Spinal cord (tissue), 10 donors: ENCODE results near the gene PTPN14. TPM values are rescaled to one million over a fixed set of nuclear protein-coding genes. Genes with fewer than 3 reads are reported as not detected.

Experiments used
- DNase-seq, 6 donors: peaks; one replicate each; pipeline versions ENCODE4 v3.0.0 to v3.0.0-alpha.2; 2013 to 2015; ENCODE audit warnings: low spot score in 6 of 6, low read depth in 4 of 6
- H3K27ac ChIP-seq: one replicate; pipeline ENCODE4 v1.5.1; 2013; ENCODE audit warnings: low read depth, low read length, control low read depth
- H3K27me3 ChIP-seq: one replicate; pipeline ENCODE4 v1.6.1; 2013; ENCODE audit warnings: low read length; ENCODE audit not compliant: control insufficient read depth, insufficient read depth
- H3K36me3 ChIP-seq: one replicate; pipeline ENCODE4 v1.6.1; 2013; ENCODE audit warnings: low read length; ENCODE audit not compliant: control insufficient read depth, insufficient read depth
- H3K4me1 ChIP-seq: one replicate; pipeline ENCODE4 v1.6.1; 2013; ENCODE audit warnings: low read length; ENCODE audit not compliant: control insufficient read depth, insufficient read depth
- H3K4me3 ChIP-seq: one replicate; pipeline ENCODE4 v1.5.1; 2013; ENCODE audit warnings: low read depth, low read length, control low read depth
- H3K9me3 ChIP-seq: one replicate; pipeline ENCODE4 v1.6.1; 2013; ENCODE audit warnings: low read length; ENCODE audit not compliant: control insufficient read depth, insufficient read depth
- WGBS: methylation state at CpG from one replicate; pipeline ENCODE4 v1.1.5; 2013; ENCODE audit warnings: missing lambda C conversion rate; ENCODE audit not compliant: insufficient coverage; 5-methylcytosine and 5-hydroxymethylcytosine counted together
- polyA plus RNA-seq, 2 donors: library from polyadenylated mRNA; unstranded; fragments of 120-200 nt; gene quantifications; one replicate each; pipeline ENCODE4 v1.2.1, GENCODE V29; 2013; ENCODE audit not compliant: insufficient read length in 2 of 2
- total RNA-seq, 2 donors: library from RNA; depleted of rRNA in 1 of 2; stranded (reverse); fragments of 120-200 nt in 1 of 2; fragments of >200 nt in 1 of 2; gene quantifications; one replicate each; pipeline versions ENCODE4 v1.2.3 to v1.2.4, GENCODE V29; 2013 to 2014
- donor health status: healthy.

PTPN14 gene
- total and polyA plus RNA-seq, 4 donors = 9.0 to 18.3 (median 13.3) TPM

DNA sequence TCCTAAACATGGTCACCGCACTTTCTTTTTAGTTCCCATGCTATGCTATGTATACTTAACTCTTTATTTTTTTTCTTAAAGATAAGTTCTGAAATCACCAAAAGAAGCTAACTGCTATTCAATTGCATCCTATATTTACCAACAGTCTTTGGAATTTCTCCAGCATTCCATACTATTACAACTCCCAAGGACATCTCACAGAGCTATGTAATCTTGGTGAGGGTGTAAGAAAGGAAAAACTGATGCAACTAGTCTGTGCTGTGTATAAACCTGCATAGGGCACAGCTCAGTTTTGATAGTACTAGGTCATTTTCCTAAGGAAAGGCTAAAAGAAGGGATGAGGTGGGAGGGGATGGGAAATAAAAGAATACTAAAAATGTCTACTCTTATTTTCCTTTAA, 78.0 kb downstream of the PTPN14 start:
- Histone ChIP-seq H3K9me3 (no peaks in the 10 kb centered on the region), H3K4me1 (peaks cover 3% of the 10 kb centered on the region), H3K4me3 (no peak overlapping the region), H3K36me3 (no peaks in the 10 kb centered on the region), H3K27me3 (no peaks in the 10 kb centered on the region), H3K27ac (no peak overlapping the region)
- no peak for DNase-seq
- no CpG with 5 or more reads among the region's 1 CpG for WGBS

DNA sequence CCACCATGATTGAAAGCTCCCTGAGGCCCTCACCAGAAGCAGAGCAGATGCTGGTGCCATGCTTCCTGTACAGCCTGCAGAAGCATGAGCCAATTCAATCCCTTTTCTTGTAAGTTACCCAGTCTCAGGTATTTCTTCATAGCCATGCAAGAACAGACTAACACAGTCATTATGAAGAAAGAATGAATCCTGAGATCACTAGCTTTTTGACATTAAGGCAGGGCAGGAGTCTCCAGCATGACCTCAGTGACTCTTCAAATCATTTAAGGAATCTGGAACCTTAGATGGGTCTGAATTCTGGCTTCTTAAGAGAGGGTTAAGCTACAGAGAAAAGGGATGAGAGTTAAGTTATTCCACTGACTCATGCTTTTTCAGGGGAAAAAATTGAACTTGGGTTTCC, 79.0 kb downstream of the PTPN14 start:
- no peaks in the 10 kb centered on the region for H3K27me3 ChIP-seq

DNA sequence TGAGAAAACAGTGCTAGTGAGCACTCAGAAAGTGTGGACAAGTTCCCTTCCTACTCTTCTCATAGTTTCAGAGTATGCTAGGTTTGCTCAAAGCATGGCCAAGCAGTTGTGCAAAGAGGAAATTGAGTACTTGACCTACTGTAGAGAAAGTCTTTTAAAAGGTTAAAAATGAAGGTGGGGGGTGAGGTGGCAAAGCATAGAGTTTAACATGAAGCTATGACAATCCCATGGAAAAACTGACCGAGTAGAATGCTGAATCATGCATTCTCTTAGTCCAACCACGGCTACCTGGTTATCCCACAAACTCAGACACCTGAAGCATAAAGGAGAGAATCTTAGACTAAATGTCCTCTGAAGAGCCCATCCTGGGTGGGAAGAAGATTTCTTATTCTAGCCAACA, 79.9 kb downstream of the PTPN14 start:
- WGBS = 83% methylated on average over 1 of the region's 2 CpGs
- Histone ChIP-seq H3K9me3 (no peaks in the 10 kb centered on the region), H3K4me1 (peaks cover 2% of the 10 kb centered on the region), H3K36me3 (no peaks in the 10 kb centered on the region), H3K27ac (no peak overlapping the region), H3K4me3 (no peak overlapping the region), H3K27me3 (no peaks in the 10 kb centered on the region)
- DNase-seq = no peak

More for the DNA sequence above, 79.0 kb downstream of the PTPN14 start:
- peaks cover 3% of the 10 kb centered on the region for H3K4me1 ChIP-seq
- H3K9me3 ChIP-seq = no peaks in the 10 kb centered on the region
- H3K27ac ChIP-seq = no peak overlapping the region
- H3K4me3 ChIP-seq = no peak overlapping the region
- H3K36me3 ChIP-seq = no peaks in the 10 kb centered on the region
- DNase-seq = no peak

GRCh38 chr1:214470132-214470531, 81.3 kb downstream of the PTPN14 start:
- H3K27ac ChIP-seq = no peak overlapping the region
- 87% methylated on average over 2 of the region's 3 CpGs for WGBS
- H3K4me3 ChIP-seq = no peak overlapping the region
- no peaks in the 10 kb centered on the region for H3K27me3 ChIP-seq
- no peaks in the 10 kb centered on the region for H3K36me3 ChIP-seq
- DNase-seq = no peak
- H3K9me3 ChIP-seq = no peaks in the 10 kb centered on the region
- H3K4me1 ChIP-seq = no peaks in the 10 kb centered on the region

GRCh38 chr1:214469290-214469689, 82.1 kb downstream of the PTPN14 start:
- Histone ChIP-seq H3K4me1 (peaks cover 4% of the 10 kb centered on the region), H3K4me3 (no peak overlapping the region)
- WGBS = 67% methylated on average over 1 of the region's 1 CpG

DNA sequence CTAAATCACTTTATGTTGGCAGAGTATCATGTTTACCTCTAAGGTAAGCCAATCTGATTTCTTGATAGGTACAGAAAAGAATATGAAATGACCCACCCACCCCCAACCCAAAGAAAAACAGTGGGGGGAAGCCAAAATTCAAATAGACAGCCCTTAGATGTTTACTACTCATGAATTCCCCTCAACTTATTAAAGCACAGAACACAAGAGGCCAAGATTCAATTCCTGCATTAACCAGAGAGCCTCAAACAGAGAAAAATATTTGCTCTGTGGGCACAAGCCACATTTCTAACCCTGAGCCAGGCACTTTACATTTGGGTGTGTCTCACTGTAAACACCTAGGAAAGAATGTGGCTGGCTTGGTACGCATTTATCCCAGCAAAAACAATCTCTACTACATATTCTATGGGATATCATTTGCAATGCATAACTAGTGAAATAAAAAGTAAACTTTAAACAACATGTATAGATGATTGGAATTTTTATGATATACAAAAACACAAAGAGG, 84.3 kb downstream of the PTPN14 start:
- WGBS = no CpG with 5 or more reads among the region's 1 CpG
- Histone ChIP-seq H3K27me3 (no peaks in the 10 kb centered on the region), H3K9me3 (no peaks in the 10 kb centered on the region), H3K4me3 (no peak overlapping the region), H3K4me1 (peaks cover 6% of the 10 kb centered on the region), H3K36me3 (no peaks in the 10 kb centered on the region), H3K27ac (no peak overlapping the region)
- DNase-seq = no peak

More at GRCh38 chr1:214469290-214469689, 82.1 kb downstream of the PTPN14 start:
- Histone ChIP-seq H3K27me3 (no peaks in the 10 kb centered on the region), H3K27ac (no peak overlapping the region), H3K36me3 (no peaks in the 10 kb centered on the region), H3K9me3 (no peaks in the 10 kb centered on the region)
- DNase-seq = no peak

GRCh38 chr1:214466403-214467077, 84.9 kb downstream of the PTPN14 start:
- no peak overlapping the region for H3K4me3 ChIP-seq
- H3K27ac ChIP-seq = peak overlapping the region; percentile 3
- no peaks in the 10 kb centered on the region for H3K27me3 ChIP-seq
- no CpG with 5 or more reads among the region's 3 CpGs for WGBS
- peak in 1 of 6 donors; percentile 24 for DNase-seq
- H3K4me1 ChIP-seq = peaks cover 6% of the 10 kb centered on the region
- no peaks in the 10 kb centered on the region for H3K9me3 ChIP-seq
- no peaks in the 10 kb centered on the region for H3K36me3 ChIP-seq

DNA sequence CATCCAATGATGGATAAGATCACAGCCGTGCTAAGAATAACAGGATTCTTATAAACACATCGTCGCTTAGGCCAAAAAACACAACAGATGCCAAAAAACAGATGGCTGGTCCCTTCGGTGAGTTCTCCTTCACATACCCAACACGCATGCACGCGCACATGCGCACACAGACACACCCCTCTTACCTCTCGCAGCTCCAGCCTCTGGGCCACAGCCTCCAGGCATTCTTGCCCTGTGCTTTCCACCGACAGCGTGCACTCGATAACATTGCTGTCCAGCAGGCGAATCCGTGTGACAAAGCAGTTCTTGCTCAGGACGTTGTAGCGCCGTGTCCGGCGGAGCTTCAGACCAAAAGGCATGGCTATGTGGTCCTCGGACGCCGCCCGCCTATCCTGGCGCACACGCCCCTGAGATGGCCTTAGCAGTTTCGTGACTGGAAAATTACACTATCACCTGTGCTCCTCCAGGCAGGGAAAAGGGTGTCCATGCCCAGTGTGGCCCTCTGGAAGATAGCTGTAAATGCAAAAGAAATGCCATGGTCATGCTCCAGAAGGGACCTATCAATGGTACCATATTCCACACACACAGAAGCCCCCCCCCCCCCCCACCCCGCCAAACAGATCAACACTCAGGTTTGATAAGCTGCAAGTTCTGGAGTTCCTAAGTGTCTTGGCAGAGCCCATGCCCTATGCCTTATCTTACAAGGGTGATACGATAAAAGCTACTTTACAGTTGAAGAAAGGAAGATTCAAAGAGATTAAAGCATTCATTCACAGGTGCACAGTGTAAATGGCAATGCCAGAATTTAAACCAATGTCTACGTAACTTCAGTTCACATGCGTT, 86.7 kb downstream of the PTPN14 start:
- WGBS = 78% methylated on average over 27 of the region's 30 CpGs
- Histone ChIP-seq H3K27ac (peak overlapping the region; percentile 47), H3K27me3 (no peaks in the 10 kb centered on the region), H3K36me3 (no peaks in the 10 kb centered on the region), H3K4me1 (peaks cover 6% of the 10 kb centered on the region), H3K9me3 (no peaks in the 10 kb centered on the region), H3K4me3 (no peak overlapping the region)
- DNase-seq = peak in 2 of 6 donors; percentile 49 to 50

DNA sequence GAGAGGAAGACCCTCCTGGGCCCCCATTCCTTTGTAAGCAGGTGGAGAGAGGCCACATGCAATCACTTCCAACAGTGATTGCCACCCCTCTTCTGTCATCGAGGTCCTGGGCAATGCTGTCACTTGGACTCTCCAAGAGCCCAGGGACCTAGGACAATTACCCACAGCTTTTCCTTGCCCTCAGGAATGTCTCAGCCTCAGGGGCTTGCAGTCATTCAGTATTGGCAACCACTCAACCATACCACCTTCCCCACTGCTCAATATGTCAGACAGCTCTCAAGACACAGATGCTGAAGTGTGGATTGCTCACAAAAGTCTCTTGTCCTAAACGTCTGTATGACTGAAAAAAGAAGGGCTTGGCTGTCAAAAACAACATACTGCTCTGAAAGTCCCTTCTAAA, 87.8 kb downstream of the PTPN14 start:
- Histone ChIP-seq H3K9me3 (no peaks in the 10 kb centered on the region), H3K4me1 (peaks cover 6% of the 10 kb centered on the region), H3K36me3 (no peaks in the 10 kb centered on the region), H3K27ac (peak overlapping the region; percentile 47), H3K27me3 (no peaks in the 10 kb centered on the region), H3K4me3 (no peak overlapping the region)
- DNase-seq = peak in 1 of 6 donors; percentile 19
- WGBS = 26% methylated on average over 2 of the region's 2 CpGs
